Measurements from ENCODE around the gene RAD51B.

The RAD51B gene

DNA sequence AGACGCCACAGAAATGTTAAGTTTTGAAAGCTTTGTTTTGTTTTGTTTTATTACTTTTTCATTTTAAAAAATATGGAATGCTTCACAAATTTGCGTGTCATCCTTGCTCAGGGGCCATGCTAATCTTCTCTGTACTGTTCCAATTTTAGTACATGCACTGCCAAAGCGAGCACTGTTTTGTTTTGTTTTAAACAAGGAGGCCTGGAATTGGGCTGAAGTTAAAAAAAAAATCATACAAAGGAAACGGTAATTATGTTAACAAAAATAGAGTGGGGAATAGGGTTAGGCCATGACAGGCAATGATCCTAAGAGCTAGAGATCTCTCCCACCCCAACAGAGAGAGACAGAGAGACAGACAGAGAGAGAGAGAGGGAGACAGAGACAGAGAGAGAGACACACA is 916.3 kb downstream of the RAD51B start:
- H3K4me3 ChIP-seq (ENCODE audit: low read depth, low read length): no peak overlapping the region

DNA sequence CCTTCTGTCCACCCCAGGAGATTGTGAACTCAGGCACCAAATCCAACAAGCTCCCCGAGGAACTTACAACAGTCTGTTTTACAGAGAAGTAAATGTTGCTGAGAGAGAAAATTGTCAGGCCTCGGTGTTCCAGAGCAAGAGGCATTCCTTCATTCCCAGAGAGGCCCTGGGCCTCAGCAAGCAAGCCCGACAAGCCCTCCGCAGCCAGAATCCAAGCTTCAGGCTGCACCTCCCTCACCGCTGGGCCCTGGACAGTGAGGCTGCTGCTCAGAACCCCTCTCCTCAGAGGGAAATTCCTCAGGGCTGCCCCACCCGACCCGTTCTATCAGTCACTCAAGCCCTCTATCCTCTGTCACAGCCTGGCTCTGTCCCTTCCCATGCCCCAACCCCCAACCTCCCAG is 916.9 kb downstream of the RAD51B start:
- no peak overlapping the region for H3K4me3 ChIP-seq (ENCODE audit: low read depth, low read length)
- TF ChIP-seq, protein P1, sequence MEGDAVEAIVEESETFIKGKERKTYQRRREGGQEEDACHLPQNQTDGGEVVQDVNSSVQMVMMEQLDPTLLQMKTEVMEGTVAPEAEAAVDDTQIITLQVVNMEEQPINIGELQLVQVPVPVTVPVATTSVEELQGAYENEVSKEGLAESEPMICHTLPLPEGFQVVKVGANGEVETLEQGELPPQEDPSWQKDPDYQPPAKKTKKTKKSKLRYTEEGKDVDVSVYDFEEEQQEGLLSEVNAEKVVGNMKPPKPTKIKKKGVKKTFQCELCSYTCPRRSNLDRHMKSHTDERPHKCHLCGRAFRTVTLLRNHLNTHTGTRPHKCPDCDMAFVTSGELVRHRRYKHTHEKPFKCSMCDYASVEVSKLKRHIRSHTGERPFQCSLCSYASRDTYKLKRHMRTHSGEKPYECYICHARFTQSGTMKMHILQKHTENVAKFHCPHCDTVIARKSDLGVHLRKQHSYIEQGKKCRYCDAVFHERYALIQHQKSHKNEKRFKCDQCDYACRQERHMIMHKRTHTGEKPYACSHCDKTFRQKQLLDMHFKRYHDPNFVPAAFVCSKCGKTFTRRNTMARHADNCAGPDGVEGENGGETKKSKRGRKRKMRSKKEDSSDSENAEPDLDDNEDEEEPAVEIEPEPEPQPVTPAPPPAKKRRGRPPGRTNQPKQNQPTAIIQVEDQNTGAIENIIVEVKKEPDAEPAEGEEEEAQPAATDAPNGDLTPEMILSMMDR (IDR thresholded peaks at IDR 0.05; ENCODE audit: borderline replicate concordance, insufficient read depth, low read depth, low read length): no peak

More for the DNA sequence above, 916.3 kb downstream of the RAD51B start:
- TF ChIP-seq, protein P1 (IDR thresholded peaks at IDR 0.05; ENCODE audit: borderline replicate concordance, insufficient read depth, low read depth, low read length): no peak

DNA sequence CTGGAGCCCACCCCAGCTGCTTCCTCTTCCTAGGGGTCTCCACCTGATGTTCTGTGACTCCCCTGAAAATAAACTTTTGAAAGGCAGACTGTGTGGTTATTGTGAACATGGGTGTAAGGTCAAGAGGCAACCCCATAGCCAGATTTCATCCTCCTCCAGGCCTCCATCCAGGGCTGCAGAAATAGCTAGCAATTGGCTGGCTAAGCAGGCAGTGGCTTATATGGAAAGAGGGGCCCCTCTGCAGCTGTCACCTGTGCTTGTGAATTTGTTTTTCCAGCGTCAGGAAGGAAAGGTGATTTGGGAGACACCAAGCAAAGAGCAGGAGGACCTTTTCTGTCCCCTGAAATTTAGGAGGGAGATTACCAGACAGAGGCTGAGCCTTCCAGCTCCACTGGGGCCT is 917.5 kb downstream of the RAD51B start:
- no peak overlapping the region for H3K4me3 ChIP-seq (ENCODE audit: low read depth, low read length)
- TF ChIP-seq, protein P1 (IDR thresholded peaks at IDR 0.05; ENCODE audit: borderline replicate concordance, insufficient read depth, low read depth, low read length): no peak

DNA sequence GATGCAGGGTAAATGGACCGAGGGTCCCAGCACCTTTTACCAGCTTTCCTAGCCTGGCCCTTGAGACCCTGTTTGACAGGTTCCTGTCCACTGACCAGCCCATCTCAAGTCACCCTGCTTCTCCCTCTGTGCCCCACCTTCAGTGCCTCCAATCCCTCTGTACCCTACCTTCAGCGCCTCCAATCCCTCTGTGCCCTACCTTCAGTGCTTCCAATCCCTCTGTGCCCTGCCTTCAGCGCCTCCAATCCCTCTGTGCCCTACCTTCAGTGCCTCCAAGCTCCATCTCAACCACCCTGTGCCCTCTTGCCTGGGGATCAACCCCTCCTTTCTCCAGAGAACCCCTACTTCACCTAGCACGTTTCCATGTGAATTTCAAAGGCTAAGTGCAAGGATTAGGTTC is 919.0 kb downstream of the RAD51B start:
- H3K4me3 ChIP-seq (ENCODE audit: low read depth, low read length): no peak overlapping the region
- TF ChIP-seq, protein P1 (IDR thresholded peaks at IDR 0.05; ENCODE audit: borderline replicate concordance, insufficient read depth, low read depth, low read length): no peak

DNA sequence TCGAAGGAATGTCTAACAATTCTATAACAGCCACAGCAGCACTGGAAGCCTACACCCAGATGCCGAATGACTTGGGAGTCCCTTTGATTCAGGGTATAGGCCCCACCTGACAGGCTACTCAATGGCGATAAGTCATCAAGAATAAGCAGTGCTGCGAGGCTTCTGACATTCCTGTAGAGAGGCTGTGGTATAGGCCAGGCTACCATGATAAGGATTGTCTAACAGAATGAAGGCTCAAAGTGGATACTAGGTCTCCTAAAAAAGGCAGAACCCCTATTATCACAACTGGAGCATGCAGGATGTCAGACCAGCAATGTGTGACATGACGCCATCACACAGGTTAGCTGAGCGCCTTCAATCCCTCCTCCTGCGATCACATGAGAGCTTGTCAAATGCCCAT is 920.1 kb downstream of the RAD51B start:
- TF ChIP-seq, protein P1 (IDR thresholded peaks at IDR 0.05; ENCODE audit: borderline replicate concordance, insufficient read depth, low read depth, low read length): no peak
- H3K4me3 ChIP-seq (ENCODE audit: low read depth, low read length): no peak overlapping the region

DNA sequence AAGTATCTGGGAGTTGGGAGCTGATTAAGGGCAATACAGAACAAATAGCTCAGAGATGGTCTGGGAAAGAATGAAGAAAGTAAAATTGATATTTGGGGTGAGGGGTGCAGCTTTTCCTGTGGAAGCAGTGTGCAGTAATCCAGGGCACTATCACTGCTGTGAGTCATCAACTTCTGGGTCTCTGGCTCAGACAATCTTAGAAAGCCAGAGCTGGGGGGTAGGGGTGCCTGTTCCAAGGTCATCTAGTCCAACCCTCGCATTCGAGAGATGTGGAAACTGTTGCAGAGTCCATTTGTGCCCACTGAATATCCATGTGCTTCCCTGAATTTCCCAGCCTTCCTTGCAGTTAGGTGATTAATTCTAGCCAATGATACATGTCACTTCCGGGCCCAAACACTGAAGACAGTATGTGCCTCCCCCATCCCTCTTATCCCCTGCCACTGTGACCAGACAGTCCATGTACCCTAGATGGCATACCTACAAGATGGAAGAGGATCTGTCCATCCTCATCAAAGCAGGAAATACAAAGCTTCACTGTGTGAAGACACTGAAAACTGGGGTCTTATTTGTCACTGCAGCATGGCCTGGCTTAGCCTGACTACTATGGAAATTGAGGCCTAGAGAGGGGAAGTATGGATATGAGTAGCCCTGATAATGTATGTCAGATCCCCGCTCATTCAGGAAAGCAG is 921.4 kb downstream of the RAD51B start:
- TF ChIP-seq, protein P1 (IDR thresholded peaks at IDR 0.05; ENCODE audit: borderline replicate concordance, insufficient read depth, low read depth, low read length): no peak
- no peak overlapping the region for H3K4me3 ChIP-seq (ENCODE audit: low read depth, low read length)

DNA sequence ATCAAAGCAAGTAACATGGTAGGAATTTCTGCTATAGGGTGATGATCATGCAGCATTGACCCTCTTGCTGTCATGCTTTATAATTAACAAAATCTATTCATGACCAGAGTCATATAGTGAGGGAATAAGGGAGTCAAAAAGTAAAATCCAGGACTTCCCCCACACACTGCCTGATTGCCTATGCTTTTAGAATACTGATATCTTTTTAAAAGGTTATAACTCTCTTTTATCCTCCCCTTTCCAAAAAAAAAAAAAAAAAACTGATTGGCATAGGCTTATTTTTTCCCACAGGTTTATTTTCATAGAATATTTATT is 921.9 kb downstream of the RAD51B start:
- no peak overlapping the region for H3K4me3 ChIP-seq (ENCODE audit: low read depth, low read length)
- TF ChIP-seq, protein P1 (IDR thresholded peaks at IDR 0.05; ENCODE audit: borderline replicate concordance, insufficient read depth, low read depth, low read length): no peak
